Melanocyte of skin (primary cell): Measurements from ENCODE around the gene LDB2. TPM values are rescaled to one million over a fixed set of nuclear protein-coding genes. Genes with fewer than 3 reads are reported as not detected.

Source experiments
- total RNA-seq, 2 donors: library from RNA; depleted of rRNA; stranded (reverse); fragments of >200 nt; gene quantifications; 2 replicates each; pipeline ENCODE4 v1.2.3, GENCODE V29; 2012

LDB2 gene
- total RNA-seq: 1 to 10 TPM in 1 of 2 donors, under 1 TPM in 1; 0.33 to 5.2 TPM

DNA sequence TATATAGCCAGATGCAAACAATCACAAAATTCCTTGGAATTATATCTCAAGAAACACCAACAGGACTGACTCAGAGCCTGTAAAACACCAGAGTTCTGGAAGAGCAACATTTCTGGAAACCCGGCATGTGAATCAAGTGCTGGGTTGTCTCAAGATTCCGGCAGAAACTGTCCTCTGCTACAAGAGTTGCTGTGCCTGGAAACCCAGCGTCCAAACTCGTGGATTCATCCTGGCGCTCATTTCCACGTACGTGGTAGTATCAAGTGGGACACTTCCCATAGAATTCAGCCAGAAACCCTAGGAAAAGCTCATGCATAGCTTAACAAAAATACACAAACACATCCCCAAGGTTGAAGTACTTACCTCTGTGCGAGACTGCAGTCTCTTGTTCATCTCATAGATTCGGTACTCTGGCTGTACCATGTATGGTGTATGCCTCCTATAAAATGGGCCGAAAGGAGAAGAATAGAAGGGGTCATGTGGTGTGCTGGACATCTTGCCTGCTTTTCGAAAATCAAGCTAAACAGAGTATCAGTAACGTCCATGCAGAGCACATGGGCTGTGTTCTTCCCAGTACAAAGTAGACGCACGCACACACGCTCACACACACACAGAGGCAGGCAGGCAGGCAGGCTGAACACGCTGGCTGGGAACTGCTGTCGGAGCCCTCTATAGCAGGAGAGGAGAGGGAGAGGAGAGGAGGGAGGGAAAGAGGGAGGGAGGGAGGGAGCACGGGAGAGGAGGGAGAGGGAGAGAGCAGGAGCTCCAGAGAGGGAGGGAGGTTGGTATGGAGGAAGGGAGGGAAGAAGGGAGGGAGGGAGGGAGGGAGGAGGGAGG, at the start of gene LDB2:
LDB2 (minus strand) TSS at position 655 of the 837 bp plus-strand sequence.

